GM21515 (cell line): ENCODE data around the gene OOSP4B.
"Not testable (repeated sequence)": the region's sequence is repeated elsewhere in the genome, so short reads cannot be mapped to it uniquely, and the experiment has no call there.

ENCODE experiments used
- ATAC-seq: cut with Tn5 transposase; IDR thresholded peaks from one replicate; pipeline ENCODE4 v1.9.1; 2021; ENCODE audit not compliant: unreplicated experiment

The OOSP4B gene

GRCh38 chr11:60016881-60017280 is at the start of gene OOSP4B:
OOSP4B (plus strand) TSS chr11:60017181.
- ATAC-seq: no peak

GRCh38 chr11:59967677-59968394 is 49.1 kb upstream of the OOSP4B start:
- no peak for ATAC-seq

GRCh38 chr11:59968395-59968783 is 48.6 kb upstream of the OOSP4B start:
- no peak for ATAC-seq

GRCh38 chr11:59973097-59973496 is 43.9 kb upstream of the OOSP4B start:
- no peak for ATAC-seq

- no peak for ATAC-seq
These were observed 35.7 kb upstream of the OOSP4B start for GRCh38 chr11:59981106-59981770.

GRCh38 chr11:59982037-59982436 is 34.9 kb upstream of the OOSP4B start:
- ATAC-seq: not testable (repeated sequence)

GRCh38 chr11:59983212-59983611 is 33.8 kb upstream of the OOSP4B start:
- no peak for ATAC-seq

GRCh38 chr11:59984368-59984767 is 32.6 kb upstream of the OOSP4B start:
- ATAC-seq: no peak

GRCh38 chr11:59990421-59990820 is 26.6 kb upstream of the OOSP4B start:
- no peak for ATAC-seq

GRCh38 chr11:59992425-59992824 is 24.6 kb upstream of the OOSP4B start:
- no peak for ATAC-seq

GRCh38 chr11:59997800-59998199 is 19.2 kb upstream of the OOSP4B start:
- ATAC-seq: no peak

- no peak for ATAC-seq
These were observed 17.3 kb upstream of the OOSP4B start for GRCh38 chr11:59999691-60000090.

- no peak for ATAC-seq
These were observed 13.3 kb upstream of the OOSP4B start for GRCh38 chr11:60003729-60004128.

- ATAC-seq: no peak
These were observed 11.6 kb upstream of the OOSP4B start for GRCh38 chr11:60005360-60005759.

GRCh38 chr11:60018058-60018457 is 1.1 kb downstream of the OOSP4B start:
- no peak for ATAC-seq

GRCh38 chr11:60020376-60020775 is 3.4 kb downstream of the OOSP4B start:
- ATAC-seq: not testable (repeated sequence)

- ATAC-seq: no peak
These were observed 12.1 kb downstream of the OOSP4B start for GRCh38 chr11:60029015-60029632.

- ATAC-seq: no peak
These were observed 23.1 kb downstream of the OOSP4B start, which contains the start of gene OOSP2 for GRCh38 chr11:60040109-60040508. OOSP2 (plus strand) TSS chr11:60040409; CDS start chr11:60040460, 51 bp downstream.

GRCh38 chr11:60050422-60050821 is 33.4 kb downstream of the OOSP4B start:
- ATAC-seq: not testable (repeated sequence)

- not testable (repeated sequence) for ATAC-seq
These were observed 33.9 kb downstream of the OOSP4B start for GRCh38 chr11:60050839-60051238.

GRCh38 chr11:60056349-60056969 is 39.5 kb downstream of the OOSP4B start, which contains the start of gene MS4A3:
MS4A3 (plus strand) TSS chr11:60056665; CDS start chr11:60061161, 4,496 bp downstream.
- no peak for ATAC-seq
